Measurements from ENCODE around the gene ALG13. TPM values are rescaled to one million over a fixed set of nuclear protein-coding genes. Genes with fewer than 3 reads are reported as not detected.

ALG13 gene
- total and polyA plus RNA-seq, 2 donors from 2014 or later, result 43.1 to 45.5 TPM

DNA sequence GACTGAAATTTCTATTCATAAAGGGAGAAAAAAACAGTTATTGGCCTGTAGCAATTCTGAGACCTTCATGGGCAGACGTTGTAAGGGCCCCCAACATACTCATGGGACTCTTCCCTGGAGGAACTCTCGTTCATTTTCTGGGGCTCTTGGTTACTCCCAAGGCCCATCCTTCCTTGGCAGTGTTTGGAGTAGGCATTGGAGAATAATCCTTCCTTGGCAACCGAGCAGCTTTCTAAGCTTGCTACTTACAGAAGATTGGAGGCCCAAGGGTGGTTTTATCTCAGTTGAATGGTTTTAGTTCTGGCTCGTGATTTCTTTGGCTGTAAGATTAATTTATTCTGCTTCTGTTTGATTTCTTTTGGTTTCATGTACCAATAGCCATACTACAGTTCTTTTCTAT, 50.4 kb downstream of the ALG13 start:
- Histone ChIP-seq H3K4me3 (ENCODE audit: low read length in 3 of 3) (no peak overlapping the region), H3K9me3 (ENCODE audit: control insufficient read depth in 2 of 3, insufficient read depth in 1 of 3, low read length in 3 of 3) (no peaks in the 10 kb centered on the region), H3K27ac (ENCODE audit: low read depth in 2 of 2, low read length in 2 of 2) (no peak overlapping the region), H3K27me3 (ENCODE audit: control insufficient read depth, insufficient read depth, low read length) (no peaks in the 10 kb centered on the region), H3K9ac (ENCODE audit: low read length in 3 of 3) (no peak overlapping the region), H3K36me3 (ENCODE audit: control insufficient read depth in 2 of 3, insufficient read depth in 3 of 3, low read length in 3 of 3) (peaks cover 0 to 4% (median 2%) of the 10 kb centered on the region in 3 donors), H3K4me1 (ENCODE audit: control insufficient read depth in 2 of 3, insufficient read depth in 2 of 3, low read depth in 1 of 3, low read length in 3 of 3) (no peaks in the 10 kb centered on the region)
- TF ChIP-seq, protein P1, sequence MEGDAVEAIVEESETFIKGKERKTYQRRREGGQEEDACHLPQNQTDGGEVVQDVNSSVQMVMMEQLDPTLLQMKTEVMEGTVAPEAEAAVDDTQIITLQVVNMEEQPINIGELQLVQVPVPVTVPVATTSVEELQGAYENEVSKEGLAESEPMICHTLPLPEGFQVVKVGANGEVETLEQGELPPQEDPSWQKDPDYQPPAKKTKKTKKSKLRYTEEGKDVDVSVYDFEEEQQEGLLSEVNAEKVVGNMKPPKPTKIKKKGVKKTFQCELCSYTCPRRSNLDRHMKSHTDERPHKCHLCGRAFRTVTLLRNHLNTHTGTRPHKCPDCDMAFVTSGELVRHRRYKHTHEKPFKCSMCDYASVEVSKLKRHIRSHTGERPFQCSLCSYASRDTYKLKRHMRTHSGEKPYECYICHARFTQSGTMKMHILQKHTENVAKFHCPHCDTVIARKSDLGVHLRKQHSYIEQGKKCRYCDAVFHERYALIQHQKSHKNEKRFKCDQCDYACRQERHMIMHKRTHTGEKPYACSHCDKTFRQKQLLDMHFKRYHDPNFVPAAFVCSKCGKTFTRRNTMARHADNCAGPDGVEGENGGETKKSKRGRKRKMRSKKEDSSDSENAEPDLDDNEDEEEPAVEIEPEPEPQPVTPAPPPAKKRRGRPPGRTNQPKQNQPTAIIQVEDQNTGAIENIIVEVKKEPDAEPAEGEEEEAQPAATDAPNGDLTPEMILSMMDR (IDR thresholded peaks at IDR 0.05; ENCODE audit: borderline replicate concordance, extremely low read depth, insufficient read depth), result no peak
- DNase-seq (no peak), FAIRE-seq (no peak)
- intact Hi-C loops (cut with DNase I), result no loop called here

DNA sequence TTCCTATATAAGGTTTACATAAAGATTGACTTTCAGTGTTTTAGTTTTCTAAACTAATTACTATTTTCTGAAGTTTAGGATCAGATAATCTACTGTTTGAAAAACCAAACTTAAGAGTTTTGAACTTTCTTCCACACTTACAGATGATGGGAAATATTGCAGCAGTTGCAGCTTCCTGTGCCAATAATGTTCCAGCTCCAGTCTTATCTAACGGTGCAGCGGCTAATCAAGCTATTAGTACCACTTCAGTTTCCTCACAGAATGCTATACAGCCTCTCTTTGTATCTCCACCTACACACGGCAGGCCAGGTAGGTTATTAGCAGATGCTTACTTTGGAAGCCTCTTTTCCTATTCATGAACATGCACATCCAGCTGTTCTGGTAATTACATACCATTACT, 55.6 kb downstream of the ALG13 start:
- no peaks in the 10 kb centered on the region for H3K9me3 ChIP-seq (ENCODE audit: control insufficient read depth in 2 of 3, insufficient read depth in 1 of 3, low read length in 3 of 3)
- H3K27ac ChIP-seq (ENCODE audit: low read depth in 2 of 2, low read length in 2 of 2), result no peak overlapping the region
- peaks cover 0 to 2% (median 0%) of the 10 kb centered on the region in 3 donors for H3K36me3 ChIP-seq (ENCODE audit: control insufficient read depth in 2 of 3, insufficient read depth in 3 of 3, low read length in 3 of 3)
- TF ChIP-seq, protein P1 (IDR thresholded peaks at IDR 0.05; ENCODE audit: borderline replicate concordance, extremely low read depth, insufficient read depth), result no peak
- H3K9ac ChIP-seq (ENCODE audit: low read length in 3 of 3), result no peak overlapping the region
- H3K4me3 ChIP-seq (ENCODE audit: low read length in 3 of 3), result no peak overlapping the region
- peaks cover 2% of the 10 kb centered on the region for H3K27me3 ChIP-seq (ENCODE audit: control insufficient read depth, insufficient read depth, low read length)
- FAIRE-seq (peak; percentile 62), DNase-seq (no peak)
- intact Hi-C loops (cut with DNase I), result no loop called here
- no peaks in the 10 kb centered on the region for H3K4me1 ChIP-seq (ENCODE audit: control insufficient read depth in 2 of 3, insufficient read depth in 2 of 3, low read depth in 1 of 3, low read length in 3 of 3)

GRCh38 chrX:111742018-111742417, 61.0 kb downstream of the ALG13 start:
- DNase-seq (no peak), FAIRE-seq (no peak)
- no peak overlapping the region for H3K9ac ChIP-seq (ENCODE audit: low read length in 3 of 3)
- intact Hi-C loops (cut with DNase I), result no loop called here
- TF ChIP-seq, protein P1 (IDR thresholded peaks at IDR 0.05; ENCODE audit: borderline replicate concordance, extremely low read depth, insufficient read depth), result no peak
- no peak overlapping the region for H3K4me3 ChIP-seq (ENCODE audit: low read length in 3 of 3)
- H3K9me3 ChIP-seq (ENCODE audit: control insufficient read depth in 2 of 3, insufficient read depth in 1 of 3, low read length in 3 of 3), result no peaks in the 10 kb centered on the region
- no peak overlapping the region for H3K27ac ChIP-seq (ENCODE audit: low read depth in 2 of 2, low read length in 2 of 2)
- H3K4me1 ChIP-seq (ENCODE audit: control insufficient read depth in 2 of 3, insufficient read depth in 2 of 3, low read depth in 1 of 3, low read length in 3 of 3), result no peaks in the 10 kb centered on the region
- H3K27me3 ChIP-seq (ENCODE audit: control insufficient read depth, insufficient read depth, low read length), result no peaks in the 10 kb centered on the region
- peaks cover 0 to 3% (median 0%) of the 10 kb centered on the region in 3 donors for H3K36me3 ChIP-seq (ENCODE audit: control insufficient read depth in 2 of 3, insufficient read depth in 3 of 3, low read length in 3 of 3)

- intact Hi-C loops (cut with DNase I), result no loop called here
- TF ChIP-seq, protein P1 (IDR thresholded peaks at IDR 0.05; ENCODE audit: borderline replicate concordance, extremely low read depth, insufficient read depth), result no peak
These were observed 62.3 kb downstream of the ALG13 start for GRCh38 chrX:111743316-111743715.

More at GRCh38 chrX:111743316-111743715, 62.3 kb downstream of the ALG13 start:
- Histone ChIP-seq H3K9me3 (ENCODE audit: control insufficient read depth in 2 of 3, insufficient read depth in 1 of 3, low read length in 3 of 3) (no peaks in the 10 kb centered on the region), H3K27ac (ENCODE audit: low read depth in 2 of 2, low read length in 2 of 2) (no peak overlapping the region), H3K9ac (ENCODE audit: low read length in 3 of 3) (no peak overlapping the region), H3K4me3 (ENCODE audit: low read length in 3 of 3) (no peak overlapping the region), H3K27me3 (ENCODE audit: control insufficient read depth, insufficient read depth, low read length) (no peaks in the 10 kb centered on the region), H3K36me3 (ENCODE audit: control insufficient read depth in 2 of 3, insufficient read depth in 3 of 3, low read length in 3 of 3) (peaks cover 0 to 3% (median 0%) of the 10 kb centered on the region in 3 donors), H3K4me1 (ENCODE audit: control insufficient read depth in 2 of 3, insufficient read depth in 2 of 3, low read depth in 1 of 3, low read length in 3 of 3) (no peaks in the 10 kb centered on the region)
- no peak for DNase-seq
- peak; percentile 11 for FAIRE-seq
